Stomach (tissue), 4 donors: ENCODE data around the gene SIRPB2.

Source experiments
- CTCF ChIP-seq, 7 experiments: fragments of 450-650 bp in 4 of 7; fragments of 200-600 bp in 3 of 7; sonication (generic) in 3 of 7; IDR thresholded peaks; one replicate each; pipeline ENCODE4 v1.5.1; 2016 to 2019; ENCODE audit warnings: antibody characterized with exemption in 7 of 7, control low read depth in 2 of 7, mild to moderate bottlenecking in 1 of 7
- EP300 ChIP-seq: sonication (generic); formaldehyde crosslinking; IDR thresholded peaks from one replicate; pipeline ENCODE4 v1.6.1; 2017; ENCODE audit warnings: antibody characterized with exemption
- POLR2A ChIP-seq, 4 donors: fragments of 450-650 bp; IDR thresholded peaks; one replicate each; pipeline ENCODE4 v1.6.1; 2016; ENCODE audit warnings: antibody characterized with exemption in 4 of 4, control low read depth in 2 of 4, mild to moderate bottlenecking in 1 of 4, moderate library complexity in 1 of 4
- POLR2AphosphoS5 ChIP-seq, 3 donors: sonication (generic); formaldehyde crosslinking; IDR thresholded peaks; one replicate each; pipeline ENCODE4 v1.6.1; 2016; ENCODE audit warnings: antibody characterized with exemption in 3 of 3

GRCh38 chr20:1462834-1463233, 28.4 kb downstream of the SIRPB2 start:
- TF ChIP-seq CTCF (IDR thresholded peaks at IDR 0.05) (no peak), POLR2A (IDR thresholded peaks at IDR 0.05) (no peak), POLR2AphosphoS5 (IDR thresholded peaks at IDR 0.05) (no peak), EP300 (no peak)
